NCI-H2081 (cell line): ENCODE data around the gene GUCY2F.

Experiments used
- DNase-seq, 2 experiments: peaks; one replicate each; lab custom pipeline; 2025; lab: John Stamatoyannopoulos, UW

Gene GUCY2F

DNA sequence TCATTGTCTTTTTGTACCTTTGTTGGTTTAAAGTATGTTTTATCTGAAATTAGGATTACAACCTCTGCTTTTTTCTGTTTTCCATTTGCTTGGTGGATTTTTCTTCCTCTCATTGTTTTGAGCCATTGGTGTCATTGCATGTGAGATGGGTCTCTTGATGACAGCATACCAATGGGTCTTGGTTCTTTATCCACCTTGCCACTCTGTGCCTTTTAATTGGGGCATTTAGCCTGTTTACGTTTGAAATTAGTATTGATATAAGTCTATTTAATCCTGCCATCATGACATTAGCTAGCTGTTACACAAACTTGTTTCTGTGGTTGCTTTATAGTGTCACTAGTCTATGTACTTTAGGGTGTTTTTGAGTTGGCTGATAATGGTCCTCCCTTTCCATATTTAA, 145.7 kb downstream of the GUCY2F start:
- DNase-seq: no peak

GRCh38 chrX:109327251-109327650, 154.6 kb downstream of the GUCY2F start:
- DNase-seq: no peak
